LNCAP (cell line): Measurements from ENCODE around the gene DCLRE1A.

Experiments used
- CTCF ChIP-seq: fragments of 450-650 bp; IDR thresholded peaks from 2 replicates; pipeline ENCODE4 v1.5.1; 2017; ENCODE audit warnings: mild to moderate bottlenecking

The DCLRE1A gene

GRCh38 chr10:113872139-113873030, 18.5 kb upstream of the DCLRE1A start:
- TF ChIP-seq CTCF = no peak

- no peak for TF ChIP-seq CTCF
Measured at GRCh38 chr10:113869789-113870188, 15.9 kb upstream of the DCLRE1A start.

GRCh38 chr10:113867904-113868303, 14.0 kb upstream of the DCLRE1A start:
- TF ChIP-seq CTCF = no peak

GRCh38 chr10:113866551-113867394, 12.9 kb upstream of the DCLRE1A start:
- TF ChIP-seq CTCF = no peak

GRCh38 chr10:113865901-113866300, 12.0 kb upstream of the DCLRE1A start:
- TF ChIP-seq CTCF = no peak

- no peak for TF ChIP-seq CTCF
Measured at GRCh38 chr10:113859261-113859660, 5.4 kb upstream of the DCLRE1A start.

- no peak for TF ChIP-seq CTCF
Measured at GRCh38 chr10:113858541-113858940, 4.7 kb upstream of the DCLRE1A start.
